Fibroblast of lung (primary cell): Measurements from ENCODE around the gene DCTN2. TPM values are rescaled to one million over a fixed set of nuclear protein-coding genes. Genes with fewer than 3 reads are reported as not detected.

Source experiments
- DNase-seq, 2 donors: peaks; one replicate each; pipeline versions ENCODE4 v3.0.0 to v3.0.0-alpha.2; 2010; ENCODE audit warnings: low read depth in 2 of 2
- H2AFZ ChIP-seq: 2 replicates; pipeline ENCODE4 v1.5.1; 2012; ENCODE audit warnings: low read length, control low read depth, inconsistent platforms
- H3K27ac ChIP-seq: 2 replicates; pipeline ENCODE4 v1.5.1; 2011; ENCODE audit warnings: low read length, control low read depth; ENCODE audit not compliant: insufficient read depth
- H3K27me3 ChIP-seq: 2 replicates; pipeline ENCODE4 v1.5.1; 2011; ENCODE audit warnings: mild to moderate bottlenecking, low read length; ENCODE audit not compliant: control insufficient read depth, insufficient read depth
- H3K36me3 ChIP-seq: 2 replicates; pipeline ENCODE4 v1.5.1; 2011; ENCODE audit warnings: low read length; ENCODE audit not compliant: control insufficient read depth, insufficient read depth
- H3K4me1 ChIP-seq: 2 replicates; pipeline ENCODE4 v1.5.1; 2011; ENCODE audit warnings: low read length; ENCODE audit not compliant: control insufficient read depth, insufficient read depth; ENCODE audit errors: extremely low read depth
- H3K4me2 ChIP-seq: 2 replicates; pipeline ENCODE4 v1.5.1; 2011; ENCODE audit warnings: low read length, control low read depth; ENCODE audit not compliant: insufficient read depth; ENCODE audit errors: extremely low read depth
- H3K4me3 ChIP-seq, 4 experiments: fragments of 200-600 bp in 1 of 4; sonication (generic) in 1 of 4; replicated peaks in 1 of 4; 2 replicates each; pipeline ENCODE4 v1.5.1; 2011 to 2016; ENCODE audit warnings: low read length in 4 of 4, low read depth in 3 of 4, mild to moderate bottlenecking in 3 of 4, control low read depth in 2 of 4, inconsistent platforms in 1 of 4, mixed read lengths in 1 of 4; ENCODE audit not compliant: insufficient read depth in 1 of 4; ENCODE audit errors: control extremely low read depth in 1 of 4
- H3K79me2 ChIP-seq: 2 replicates; pipeline ENCODE4 v1.5.1; 2012; ENCODE audit warnings: mild to moderate bottlenecking, low read length, inconsistent platforms; ENCODE audit not compliant: control insufficient read depth, insufficient read depth
- H3K9ac ChIP-seq: 2 replicates; pipeline ENCODE4 v1.5.1; 2011; ENCODE audit warnings: mild to moderate bottlenecking, low read length, control low read depth; ENCODE audit not compliant: insufficient read depth
- H3K9me3 ChIP-seq: 2 replicates; pipeline ENCODE4 v1.5.1; 2012; ENCODE audit warnings: low read depth, low read length; ENCODE audit not compliant: control insufficient read depth, insufficient read depth
- H4K20me1 ChIP-seq: 2 replicates; pipeline ENCODE4 v1.5.1; 2011; ENCODE audit warnings: low read length; ENCODE audit not compliant: control insufficient read depth, insufficient read depth; ENCODE audit errors: extremely low read depth
- EZH2 ChIP-seq: IDR thresholded peaks from 2 replicates; pipeline ENCODE4 v1.5.1; 2012; ENCODE audit warnings: low read length, control low read depth, mild to moderate bottlenecking; ENCODE audit errors: missing control alignments
- polyA plus RNA-seq, 2 donors: library from polyadenylated mRNA; depleted of rRNA in 1 of 2; stranded (reverse) in 1 of 2; unstranded in 1 of 2; fragments of >200 nt; gene quantifications; 2 replicates each; pipeline ENCODE4 v1.2.1, GENCODE V29; 2011 to 2012; ENCODE audit warnings: missing spikeins in 1 of 2
- total RNA-seq: library from RNA; depleted of rRNA; stranded (reverse); fragments of >200 nt; gene quantifications from 2 replicates; pipeline ENCODE4 v1.2.1, GENCODE V29; 2014
- TF ChIP-seq, protein P1 (sequence below), 2 donors: IDR thresholded peaks in 1 of 2; conservative IDR thresholded peaks in 1 of 2; 1 replicate in 1 of 2; 2 replicates in 1 of 2; pipeline ENCODE4 v1.5.1; 2011 to 2012; ENCODE audit warnings: low read length in 2 of 2, control low read depth in 1 of 2, inconsistent platforms in 1 of 2, low read depth in 1 of 2, mild to moderate bottlenecking in 1 of 2

DCTN2 gene
- total and polyA plus RNA-seq, 2 donors (not counting 1 experiment from before 2014, with no cell fraction given): 101 to 211 TPM

DNA sequence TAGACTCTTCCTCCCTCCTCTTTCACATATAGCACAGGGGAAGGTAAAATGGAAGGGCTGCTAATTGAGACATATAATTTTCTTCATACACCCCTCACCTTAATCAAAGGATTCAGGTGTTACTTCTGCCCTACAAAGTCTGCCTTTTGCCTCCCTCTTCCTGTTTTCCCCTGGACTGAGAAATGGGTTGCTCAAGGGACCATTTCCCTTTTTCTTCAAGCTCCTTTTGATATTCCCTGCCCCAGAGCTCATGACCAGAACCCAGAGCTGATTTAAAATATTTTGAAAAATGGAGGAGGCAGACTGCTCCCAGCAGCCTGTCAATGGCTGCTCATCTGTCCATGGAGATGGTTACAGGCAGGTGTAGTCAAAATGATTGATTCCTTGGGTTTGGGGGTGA lies 37.7 kb upstream of the DCTN2 start:
- Histone ChIP-seq H3K4me3 (no peak overlapping the region), H4K20me1 (no peaks in the 10 kb centered on the region), H3K9me3 (no peaks in the 10 kb centered on the region), H3K4me2 (no peak overlapping the region), H3K27me3 (peaks cover 6% of the 10 kb centered on the region), H3K9ac (no peak overlapping the region), H3K36me3 (no peaks in the 10 kb centered on the region), H3K4me1 (no peaks in the 10 kb centered on the region), H3K79me2 (no peaks in the 10 kb centered on the region), H2AFZ (no peak overlapping the region), H3K27ac (no peak overlapping the region)
- no peak for TF ChIP-seq EZH2
- TF ChIP-seq, protein P1, sequence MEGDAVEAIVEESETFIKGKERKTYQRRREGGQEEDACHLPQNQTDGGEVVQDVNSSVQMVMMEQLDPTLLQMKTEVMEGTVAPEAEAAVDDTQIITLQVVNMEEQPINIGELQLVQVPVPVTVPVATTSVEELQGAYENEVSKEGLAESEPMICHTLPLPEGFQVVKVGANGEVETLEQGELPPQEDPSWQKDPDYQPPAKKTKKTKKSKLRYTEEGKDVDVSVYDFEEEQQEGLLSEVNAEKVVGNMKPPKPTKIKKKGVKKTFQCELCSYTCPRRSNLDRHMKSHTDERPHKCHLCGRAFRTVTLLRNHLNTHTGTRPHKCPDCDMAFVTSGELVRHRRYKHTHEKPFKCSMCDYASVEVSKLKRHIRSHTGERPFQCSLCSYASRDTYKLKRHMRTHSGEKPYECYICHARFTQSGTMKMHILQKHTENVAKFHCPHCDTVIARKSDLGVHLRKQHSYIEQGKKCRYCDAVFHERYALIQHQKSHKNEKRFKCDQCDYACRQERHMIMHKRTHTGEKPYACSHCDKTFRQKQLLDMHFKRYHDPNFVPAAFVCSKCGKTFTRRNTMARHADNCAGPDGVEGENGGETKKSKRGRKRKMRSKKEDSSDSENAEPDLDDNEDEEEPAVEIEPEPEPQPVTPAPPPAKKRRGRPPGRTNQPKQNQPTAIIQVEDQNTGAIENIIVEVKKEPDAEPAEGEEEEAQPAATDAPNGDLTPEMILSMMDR (conservative IDR thresholded peaks at IDR 0.05 in 1 of 2, IDR thresholded peaks at IDR 0.05 in 1 of 2; ENCODE audit: low read depth in 1 of 2, low read length in 2 of 2): no peak
- no peak for DNase-seq

DNA sequence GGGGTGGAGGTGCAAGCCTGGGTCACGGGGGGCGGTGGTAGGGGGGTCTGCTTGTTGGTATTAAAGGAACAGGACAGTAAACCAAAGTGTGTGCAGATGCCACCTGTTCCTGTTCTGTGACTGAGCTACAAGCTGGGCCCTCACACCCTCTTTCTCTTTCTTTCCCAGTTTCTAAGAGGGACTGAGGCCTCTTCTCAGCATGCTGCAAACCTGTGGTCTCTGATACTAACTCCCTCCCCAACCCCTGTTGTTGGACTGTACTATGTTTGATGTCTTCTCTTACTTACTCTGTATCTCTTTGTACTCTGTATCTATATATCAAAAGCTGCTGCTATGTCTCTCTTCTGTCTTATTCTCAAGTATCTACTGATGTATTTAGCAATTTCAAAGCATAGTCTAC lies 37.1 kb upstream of the DCTN2 start:
- Histone ChIP-seq H3K79me2 (no peaks in the 10 kb centered on the region), H3K27ac (no peak overlapping the region), H4K20me1 (no peaks in the 10 kb centered on the region), H3K27me3 (peaks cover 4% of the 10 kb centered on the region), H3K9ac (no peak overlapping the region), H3K36me3 (no peaks in the 10 kb centered on the region), H3K9me3 (no peaks in the 10 kb centered on the region), H3K4me2 (no peak overlapping the region), H2AFZ (no peak overlapping the region), H3K4me3 (no peak overlapping the region), H3K4me1 (no peaks in the 10 kb centered on the region)
- TF ChIP-seq EZH2: no peak
- TF ChIP-seq, protein P1 (conservative IDR thresholded peaks at IDR 0.05 in 1 of 2, IDR thresholded peaks at IDR 0.05 in 1 of 2; ENCODE audit: low read depth in 1 of 2, low read length in 2 of 2): no peak
- no peak for DNase-seq

DNA sequence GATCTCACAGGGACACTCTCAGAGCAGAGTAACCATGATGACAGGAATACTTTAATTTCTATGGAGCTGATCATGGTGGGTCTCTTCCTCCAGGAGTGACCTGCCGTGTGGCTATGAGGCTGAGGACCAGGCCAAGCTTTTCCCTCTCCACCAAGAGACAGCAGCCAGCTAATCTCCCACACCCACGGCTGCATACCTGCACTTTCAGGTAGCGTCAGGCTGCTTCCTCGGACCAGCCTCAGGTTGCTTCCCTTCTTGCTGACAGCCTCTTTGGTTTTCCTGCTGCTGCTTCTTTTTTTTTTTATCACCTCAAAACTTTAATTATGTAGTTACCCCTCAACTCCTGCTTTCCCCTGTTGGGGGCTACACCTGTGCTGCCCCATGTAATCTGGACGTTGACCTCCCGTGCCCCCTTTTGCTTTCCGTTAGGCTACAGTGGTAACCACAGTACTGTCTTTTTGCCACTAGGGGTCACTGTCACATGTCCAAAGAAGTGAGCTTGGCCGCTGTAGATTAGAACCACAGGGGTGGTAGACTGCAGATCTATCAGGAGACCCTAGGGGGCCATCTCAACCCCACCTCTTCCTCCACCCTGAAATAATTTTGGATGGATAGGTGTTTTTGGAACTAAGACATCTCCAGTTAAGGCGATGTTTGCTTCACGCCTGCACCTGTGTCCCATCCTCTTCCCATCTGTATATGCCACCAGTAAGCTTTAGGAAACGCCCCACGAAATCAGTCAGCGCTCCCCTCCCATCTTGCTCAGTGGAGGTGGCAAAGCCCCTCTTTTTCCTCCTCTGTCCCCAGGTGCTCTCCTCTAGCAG lies 36.2 kb upstream of the DCTN2 start:
- Histone ChIP-seq H3K36me3 (no peaks in the 10 kb centered on the region), H4K20me1 (no peaks in the 10 kb centered on the region), H3K4me1 (no peaks in the 10 kb centered on the region), H2AFZ (no peak overlapping the region), H3K9me3 (no peaks in the 10 kb centered on the region), H3K4me2 (no peak overlapping the region), H3K27me3 (peaks cover 4% of the 10 kb centered on the region), H3K9ac (no peak overlapping the region), H3K79me2 (no peaks in the 10 kb centered on the region), H3K4me3 (no peak overlapping the region), H3K27ac (no peak overlapping the region)
- DNase-seq: peak; percentile 68 to 87
- TF ChIP-seq, protein P1 (conservative IDR thresholded peaks at IDR 0.05 in 1 of 2, IDR thresholded peaks at IDR 0.05 in 1 of 2; ENCODE audit: low read depth in 1 of 2, low read length in 2 of 2): peak; percentile 81 to 89
- no peak for TF ChIP-seq EZH2
